Mammary epithelial cell (primary cell): ENCODE results near the gene NLRP9.

Source experiments
- EZH2 ChIP-seq: IDR thresholded peaks from 2 replicates; pipeline ENCODE4 v1.6.1; 2012; ENCODE audit warnings: low read length, inconsistent platforms, borderline replicate concordance
- TF ChIP-seq, protein P1 (sequence below), 2 donors: IDR thresholded peaks in 1 of 2; conservative IDR thresholded peaks in 1 of 2; 2 replicates each; pipeline ENCODE4 v1.5.1; 2011 to 2012; ENCODE audit warnings: inconsistent platforms in 2 of 2, low read length in 2 of 2, mild to moderate bottlenecking in 2 of 2, control low read depth in 1 of 2, low read depth in 1 of 2; ENCODE audit not compliant: insufficient read depth in 1 of 2; ENCODE audit errors: extremely low read depth in 1 of 2

DNA sequence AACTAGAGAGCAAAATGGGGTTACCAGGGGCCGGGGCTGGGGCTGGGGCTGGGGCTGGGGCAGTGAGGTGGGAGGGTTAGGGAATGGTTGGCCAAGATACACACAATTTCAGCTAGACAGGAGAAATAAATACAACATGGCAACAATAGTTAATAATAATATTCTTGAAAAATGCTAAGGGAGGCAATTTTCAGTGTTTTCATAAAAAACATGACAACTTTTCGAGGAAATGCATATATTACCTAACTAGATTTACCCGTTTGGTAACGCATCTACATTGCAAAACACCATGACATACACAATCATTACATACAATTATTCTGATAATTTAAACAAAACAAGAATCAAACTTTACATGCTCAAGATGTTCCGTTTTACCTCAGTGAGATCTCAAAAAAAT, 42.9 kb upstream of the NLRP9 start:
- TF ChIP-seq, protein P1, sequence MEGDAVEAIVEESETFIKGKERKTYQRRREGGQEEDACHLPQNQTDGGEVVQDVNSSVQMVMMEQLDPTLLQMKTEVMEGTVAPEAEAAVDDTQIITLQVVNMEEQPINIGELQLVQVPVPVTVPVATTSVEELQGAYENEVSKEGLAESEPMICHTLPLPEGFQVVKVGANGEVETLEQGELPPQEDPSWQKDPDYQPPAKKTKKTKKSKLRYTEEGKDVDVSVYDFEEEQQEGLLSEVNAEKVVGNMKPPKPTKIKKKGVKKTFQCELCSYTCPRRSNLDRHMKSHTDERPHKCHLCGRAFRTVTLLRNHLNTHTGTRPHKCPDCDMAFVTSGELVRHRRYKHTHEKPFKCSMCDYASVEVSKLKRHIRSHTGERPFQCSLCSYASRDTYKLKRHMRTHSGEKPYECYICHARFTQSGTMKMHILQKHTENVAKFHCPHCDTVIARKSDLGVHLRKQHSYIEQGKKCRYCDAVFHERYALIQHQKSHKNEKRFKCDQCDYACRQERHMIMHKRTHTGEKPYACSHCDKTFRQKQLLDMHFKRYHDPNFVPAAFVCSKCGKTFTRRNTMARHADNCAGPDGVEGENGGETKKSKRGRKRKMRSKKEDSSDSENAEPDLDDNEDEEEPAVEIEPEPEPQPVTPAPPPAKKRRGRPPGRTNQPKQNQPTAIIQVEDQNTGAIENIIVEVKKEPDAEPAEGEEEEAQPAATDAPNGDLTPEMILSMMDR (conservative IDR thresholded peaks at IDR 0.05 in 1 of 2, IDR thresholded peaks at IDR 0.05 in 1 of 2; ENCODE audit: extremely low read depth in 1 of 2, insufficient read depth in 1 of 2, low read depth in 1 of 2, low read length in 2 of 2): no peak
- TF ChIP-seq EZH2: no peak
